SK-N-SH (cell line): Measurements from ENCODE around the gene GDPGP1. TPM values are rescaled to one million over a fixed set of nuclear protein-coding genes. Genes with fewer than 3 reads are reported as not detected.

Experiments used
- CTCF ChIA-PET: fragments of 300-600, 350-600 bp; formaldehyde crosslinking; extraction: SDS; loops from one replicate; lab custom pipeline; 2021; lab: Yijun Ruan, JAX
- POLR2A ChIA-PET: fragments of 350-600 bp; sonication (Branson Sonifier 250); formaldehyde crosslinking; extraction: SDS; loops from one replicate; lab custom pipeline; 2020; ENCODE audit warnings: antibody characterized with exemption, inconsistent platforms; lab: Yijun Ruan, JAX
- DNase-seq: peaks from one replicate; pipeline ENCODE4 v3.0.0; 2012
- H2AFZ ChIP-seq: fragments of 200-600 bp; sonication (generic); 2 replicates; pipeline ENCODE4 v1.8.1; 2016; ENCODE audit warnings: antibody characterized with exemption, mild to moderate bottlenecking, low read depth
- H3F3A ChIP-seq: fragments of 200-600 bp; sonication (generic); replicated peaks from 2 replicates; pipeline ENCODE3; 2016; ENCODE audit warnings: antibody characterized with exemption, mild to moderate bottlenecking; ENCODE audit not compliant: insufficient read depth
- H3K27ac ChIP-seq, 2 experiments: fragments of 200-500 bp in 1 of 2; fragments of 200-600 bp in 1 of 2; sonication (Bioruptor generic) in 1 of 2; sonication (generic), shearing (Covaris generic) in 1 of 2; 2 replicates each; pipeline versions ENCODE4 v1.5.1 to v1.6.1; 2014 to 2016; ENCODE audit warnings: low read depth in 2 of 2, inconsistent platforms in 1 of 2, low read length in 1 of 2, mild to moderate bottlenecking in 1 of 2, mixed read lengths in 1 of 2
- H3K27me3 ChIP-seq: fragments of 200-600 bp; sonication (generic), shearing (Covaris generic); 2 replicates; pipeline ENCODE4 v1.6.1; 2016; ENCODE audit warnings: mixed run types; ENCODE audit not compliant: insufficient read depth
- H3K36me3 ChIP-seq, 2 experiments: fragments of 200-500 bp in 1 of 2; fragments of 200-600 bp in 1 of 2; sonication (Bioruptor generic) in 1 of 2; sonication (generic) in 1 of 2; replicated peaks in 1 of 2; 2 replicates each; pipeline versions ENCODE3 to v1.5.1; 2014 to 2016; ENCODE audit warnings: low read length in 1 of 2, mild to moderate bottlenecking in 1 of 2; ENCODE audit not compliant: insufficient read depth in 2 of 2, control insufficient read depth in 1 of 2
- H3K4me1 ChIP-seq, 2 experiments: fragments of 200-500 bp in 1 of 2; fragments of 200-600 bp in 1 of 2; sonication (Bioruptor generic) in 1 of 2; sonication (generic), shearing (Covaris generic) in 1 of 2; 2 replicates each; pipeline versions ENCODE4 v1.5.1 to v1.6.1; 2014 to 2016; ENCODE audit warnings: low read depth in 1 of 2, low read length in 1 of 2, mixed run types in 1 of 2; ENCODE audit not compliant: insufficient read depth in 2 of 2, control insufficient read depth in 1 of 2
- H3K4me2 ChIP-seq: fragments of 200-600 bp; sonication (generic), shearing (Covaris generic); 2 replicates; pipeline ENCODE4 v1.6.1; 2017; ENCODE audit warnings: mixed run types
- H3K4me3 ChIP-seq, 2 experiments: fragments of 200-500 bp in 1 of 2; fragments of 200-600 bp in 1 of 2; sonication (Bioruptor generic) in 1 of 2; sonication (generic), shearing (Covaris generic) in 1 of 2; 2 replicates each; pipeline versions ENCODE4 v1.5.1 to v1.8.1; 2014 to 2016; ENCODE audit warnings: low read depth in 2 of 2, inconsistent platforms in 1 of 2, low read length in 1 of 2, mild to moderate bottlenecking in 1 of 2, mixed read lengths in 1 of 2, moderate library complexity in 1 of 2
- H3K79me2 ChIP-seq: fragments of 200-600 bp; sonication (generic); 2 replicates; pipeline ENCODE4 v1.8.1; 2017; ENCODE audit warnings: mild to moderate bottlenecking; ENCODE audit not compliant: insufficient read depth
- H3K9ac ChIP-seq: fragments of 200-600 bp; sonication (generic); 2 replicates; pipeline ENCODE4 v1.6.1; 2017; ENCODE audit warnings: mixed run types
- H3K9me2 ChIP-seq: fragments of 200-600 bp; sonication (generic); 2 replicates; pipeline ENCODE4 v1.6.1; 2017; ENCODE audit warnings: mixed run types
- H3K9me3 ChIP-seq: fragments of 200-600 bp; sonication (generic); 2 replicates; pipeline ENCODE4 v1.6.1; 2017; ENCODE audit warnings: mixed run types, mild to moderate bottlenecking, moderate library complexity
- H4K20me1 ChIP-seq: fragments of 200-600 bp; sonication (generic); 2 replicates; pipeline ENCODE4 v1.6.1; 2017; ENCODE audit warnings: mild to moderate bottlenecking, mixed run types; ENCODE audit not compliant: insufficient read depth
- CHD2 ChIP-seq: fragments of 150-350 bp; IDR thresholded peaks from 2 replicates; pipeline ENCODE4 v1.6.1; 2018; ENCODE audit warnings: low read length; ENCODE audit not compliant: partially characterized antibody
- FOSL2 ChIP-seq: IDR thresholded peaks from 2 replicates; pipeline ENCODE4 v1.4.0; 2012; ENCODE audit warnings: low read depth, mild to moderate bottlenecking, moderate library complexity, borderline replicate concordance
- GATA2 ChIP-seq: sonication (generic); formaldehyde crosslinking; IDR thresholded peaks from 2 replicates; pipeline ENCODE4 v1.5.0; 2020; ENCODE audit warnings: mild to moderate bottlenecking, missing genetic modification reagents
- MAX ChIP-seq: IDR thresholded peaks from 2 replicates; pipeline ENCODE4 v1.4.0; 2012; ENCODE audit warnings: low read depth
- MEF2A ChIP-seq: IDR thresholded peaks from 2 replicates; pipeline ENCODE4 v1.4.0; 2012; ENCODE audit warnings: low read depth, borderline replicate concordance
- NRF1 ChIP-seq: IDR thresholded peaks from 2 replicates; pipeline ENCODE4 v1.6.1; 2012; ENCODE audit warnings: low read depth, mild to moderate bottlenecking, low read length
- POLR2AphosphoS5 ChIP-seq: IDR thresholded peaks from 2 replicates; pipeline ENCODE4 v1.6.1; 2012; ENCODE audit warnings: low read depth, low read length
- RAD21 ChIP-seq: IDR thresholded peaks from 2 replicates; pipeline ENCODE4 v1.6.1; 2012; ENCODE audit warnings: mild to moderate bottlenecking, low read length
- RCOR1 ChIP-seq: fragments of 150-350 bp; IDR thresholded peaks from 2 replicates; pipeline ENCODE4 v1.6.1; 2017; ENCODE audit warnings: antibody characterized with exemption, low read length
- RFX5 ChIP-seq: IDR thresholded peaks from 2 replicates; pipeline ENCODE4 v1.6.1; 2012; ENCODE audit warnings: mild to moderate bottlenecking, improper control_type of control experiment, low read length
- SIN3A ChIP-seq: IDR thresholded peaks from 2 replicates; pipeline ENCODE4 v1.6.1; 2012; ENCODE audit warnings: low read depth, mild to moderate bottlenecking, low read length, moderate library complexity, borderline replicate concordance
- SMC3 ChIP-seq: IDR thresholded peaks from 2 replicates; pipeline ENCODE4 v1.6.1; 2012; ENCODE audit warnings: low read depth, low read length, improper control_type of control experiment
- TAF1 ChIP-seq: IDR thresholded peaks from 2 replicates; pipeline ENCODE4 v1.6.1; 2012; ENCODE audit warnings: low read depth, mild to moderate bottlenecking, low read length, moderate library complexity, borderline replicate concordance
- YY1 ChIP-seq: IDR thresholded peaks from 2 replicates; pipeline ENCODE4 v1.4.0; 2012; ENCODE audit warnings: low read depth, mild to moderate bottlenecking
- ZBTB33 ChIP-seq: IDR thresholded peaks from 2 replicates; pipeline ENCODE4 v1.4.0; 2012; ENCODE audit warnings: low read depth, borderline replicate concordance
- WGBS: methylation state at CpG from one replicate; pipeline ENCODE4 v1.1.6; 2017; ENCODE audit warnings: low lambda C conversion rate; 5-methylcytosine and 5-hydroxymethylcytosine counted together
- polyA plus RNA-seq, 3 experiments: library from polyadenylated mRNA; depleted of rRNA; stranded (reverse); fragments of >200 nt; gene quantifications; 2 replicates each; pipeline ENCODE4 v1.2.3, GENCODE V29; 2012
- TF ChIP-seq, protein P1 (sequence below): IDR thresholded peaks from 2 replicates; pipeline ENCODE4; 2012
- TF ChIP-seq, protein P2 (sequence below): fragments of 150-350 bp; IDR thresholded peaks from 2 replicates; pipeline ENCODE4 v1.6.1; 2016; ENCODE audit warnings: mild to moderate bottlenecking, low read depth, low read length
- TF ChIP-seq, protein P3 (sequence below): IDR thresholded peaks from 2 replicates; pipeline ENCODE4 v1.4.0; 2012; ENCODE audit warnings: low read depth, borderline replicate concordance

GDPGP1 gene
- polyA plus RNA-seq, 1 of the 3 experiments (the other 2 are of a cell fraction) = 2.4 TPM

GRCh38 chr15:90294159-90294558 lies 60.1 kb downstream of the GDPGP1 start:
- TF ChIP-seq ZBTB33 (no peak), SMC3 (no peak), SIN3A (no peak), MAX (no peak), GATA2 (no peak), CHD2 (no peak), MEF2A (no peak), FOSL2 (no peak), RCOR1 (no peak), POLR2AphosphoS5 (no peak), YY1 (no peak), RAD21 (no peak), TAF1 (no peak), NRF1 (no peak), RFX5 (no peak)
- TF ChIP-seq, protein P1, sequence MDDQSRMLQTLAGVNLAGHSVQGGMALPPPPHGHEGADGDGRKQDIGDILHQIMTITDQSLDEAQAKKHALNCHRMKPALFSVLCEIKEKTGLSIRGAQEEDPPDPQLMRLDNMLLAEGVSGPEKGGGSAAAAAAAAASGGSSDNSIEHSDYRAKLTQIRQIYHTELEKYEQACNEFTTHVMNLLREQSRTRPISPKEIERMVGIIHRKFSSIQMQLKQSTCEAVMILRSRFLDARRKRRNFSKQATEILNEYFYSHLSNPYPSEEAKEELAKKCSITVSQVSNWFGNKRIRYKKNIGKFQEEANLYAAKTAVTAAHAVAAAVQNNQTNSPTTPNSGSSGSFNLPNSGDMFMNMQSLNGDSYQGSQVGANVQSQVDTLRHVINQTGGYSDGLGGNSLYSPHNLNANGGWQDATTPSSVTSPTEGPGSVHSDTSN = no peak
- TF ChIP-seq, protein P2, sequence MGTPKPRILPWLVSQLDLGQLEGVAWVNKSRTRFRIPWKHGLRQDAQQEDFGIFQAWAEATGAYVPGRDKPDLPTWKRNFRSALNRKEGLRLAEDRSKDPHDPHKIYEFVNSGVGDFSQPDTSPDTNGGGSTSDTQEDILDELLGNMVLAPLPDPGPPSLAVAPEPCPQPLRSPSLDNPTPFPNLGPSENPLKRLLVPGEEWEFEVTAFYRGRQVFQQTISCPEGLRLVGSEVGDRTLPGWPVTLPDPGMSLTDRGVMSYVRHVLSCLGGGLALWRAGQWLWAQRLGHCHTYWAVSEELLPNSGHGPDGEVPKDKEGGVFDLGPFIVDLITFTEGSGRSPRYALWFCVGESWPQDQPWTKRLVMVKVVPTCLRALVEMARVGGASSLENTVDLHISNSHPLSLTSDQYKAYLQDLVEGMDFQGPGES = no peak
- TF ChIP-seq, protein P3, sequence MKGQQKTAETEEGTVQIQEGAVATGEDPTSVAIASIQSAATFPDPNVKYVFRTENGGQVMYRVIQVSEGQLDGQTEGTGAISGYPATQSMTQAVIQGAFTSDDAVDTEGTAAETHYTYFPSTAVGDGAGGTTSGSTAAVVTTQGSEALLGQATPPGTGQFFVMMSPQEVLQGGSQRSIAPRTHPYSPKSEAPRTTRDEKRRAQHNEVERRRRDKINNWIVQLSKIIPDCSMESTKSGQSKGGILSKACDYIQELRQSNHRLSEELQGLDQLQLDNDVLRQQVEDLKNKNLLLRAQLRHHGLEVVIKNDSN = no peak
- H3F3A ChIP-seq = peaks cover 10% of the 10 kb centered on the region
- POLR2A ChIA-PET = no interaction called here
- no peaks in the 10 kb centered on the region for H3K36me3 ChIP-seq
- H3K27me3 ChIP-seq = no peaks in the 10 kb centered on the region
- no peak overlapping the region for H3K9ac ChIP-seq
- H3K9me2 ChIP-seq = no peaks in the 10 kb centered on the region
- H2AFZ ChIP-seq = no peak overlapping the region
- no peaks in the 10 kb centered on the region for H3K79me2 ChIP-seq
- WGBS = 88% methylated on average over 6 of the region's 6 CpGs
- DNase-seq = no peak
- no peak overlapping the region for H3K4me2 ChIP-seq
- H3K4me3 ChIP-seq = no peak overlapping the region
- H3K27ac ChIP-seq = no peak overlapping the region
- H4K20me1 ChIP-seq = no peaks in the 10 kb centered on the region
- H3K9me3 ChIP-seq = no peaks in the 10 kb centered on the region
- H3K4me1 ChIP-seq = no peaks in the 10 kb centered on the region
- CTCF ChIA-PET = interaction anchor here (1.0 to 3.0 kb wide), 6 partner anchors 11 to 188 kb away, joined by 5 to 15 read pairs (median 6); no protein-coding TSS in a partner anchor
